Trophoblast cell (in vitro differentiated cells and primary cell): Measurements from ENCODE around the gene ZNF319.
A peak's percentile ranks its signal among the peaks of the same experiment; 100 is the strongest.

ENCODE experiments used
- DNase-seq, 2 donors: peaks; one replicate each; pipeline ENCODE4 v3.0.0-alpha.2; 2016
- H2AFZ ChIP-seq: 2 replicates; pipeline ENCODE4 v1.6.1; 2013; ENCODE audit warnings: low read length, moderate library complexity, mild to moderate bottlenecking; ENCODE audit not compliant: insufficient read depth, poor library complexity
- H2AK5ac ChIP-seq: 2 replicates; pipeline ENCODE4 v1.6.1; 2013; ENCODE audit warnings: mild to moderate bottlenecking, low read length
- H2BK120ac ChIP-seq: 2 replicates; pipeline ENCODE4 v1.6.1; 2013; ENCODE audit warnings: low read length, mild to moderate bottlenecking, moderate library complexity; ENCODE audit not compliant: insufficient read depth, poor library complexity
- H2BK12ac ChIP-seq: 2 replicates; pipeline ENCODE4 v1.6.1; 2013; ENCODE audit warnings: mild to moderate bottlenecking, low read length, moderate library complexity
- H2BK5ac ChIP-seq: 2 replicates; pipeline ENCODE4 v1.6.1; 2013; ENCODE audit warnings: low read length, low read depth, moderate library complexity, mild to moderate bottlenecking; ENCODE audit not compliant: poor library complexity
- H3K14ac ChIP-seq: 2 replicates; pipeline ENCODE4 v1.6.1; 2013; ENCODE audit warnings: mild to moderate bottlenecking, low read length
- H3K18ac ChIP-seq: 2 replicates; pipeline ENCODE4 v1.6.1; 2013; ENCODE audit warnings: mild to moderate bottlenecking, low read length
- H3K23ac ChIP-seq: 2 replicates; pipeline ENCODE4 v1.6.1; 2013; ENCODE audit warnings: low read length
- H3K27ac ChIP-seq: 2 replicates; pipeline ENCODE4 v1.5.1; 2013; ENCODE audit warnings: low read depth, mild to moderate bottlenecking, inconsistent platforms, low read length, moderate library complexity
- H3K27me3 ChIP-seq: 2 replicates; pipeline ENCODE4 v1.6.1; 2013; ENCODE audit warnings: inconsistent platforms, mild to moderate bottlenecking, low read length, moderate library complexity; ENCODE audit not compliant: insufficient read depth
- H3K36me3 ChIP-seq, 2 experiments: 1 replicate in 1 of 2; 2 replicates in 1 of 2; pipeline ENCODE4 v1.6.1; 2013; ENCODE audit warnings: low read length in 2 of 2, mild to moderate bottlenecking in 2 of 2, moderate library complexity in 1 of 2; ENCODE audit not compliant: insufficient read depth in 2 of 2, control insufficient read depth in 1 of 2
- H3K4ac ChIP-seq: 2 replicates; pipeline ENCODE4 v1.6.1; 2013; ENCODE audit warnings: low read depth, mild to moderate bottlenecking, low read length, moderate library complexity
- H3K4me1 ChIP-seq, 2 experiments: 1 replicate in 1 of 2; 2 replicates in 1 of 2; pipeline ENCODE4 v1.6.1; 2013; ENCODE audit warnings: low read length in 2 of 2, mild to moderate bottlenecking in 2 of 2, moderate library complexity in 1 of 2; ENCODE audit not compliant: insufficient read depth in 2 of 2, control insufficient read depth in 1 of 2
- H3K4me2 ChIP-seq: 2 replicates; pipeline ENCODE4 v1.6.1; 2013; ENCODE audit warnings: inconsistent platforms, mild to moderate bottlenecking, low read length, moderate library complexity
- H3K4me3 ChIP-seq: 2 replicates; pipeline ENCODE4 v1.5.1; 2013; ENCODE audit warnings: mild to moderate bottlenecking, low read depth, low read length, inconsistent platforms
- H3K79me1 ChIP-seq: one replicate; pipeline ENCODE4 v1.6.1; 2013; ENCODE audit warnings: low read length
- H3K79me2 ChIP-seq: 2 replicates; pipeline ENCODE4 v1.6.1; 2013; ENCODE audit warnings: low read length, mild to moderate bottlenecking; ENCODE audit not compliant: control insufficient read depth, insufficient read depth, poor library complexity
- H3K9ac ChIP-seq: 2 replicates; pipeline ENCODE4 v1.6.1; 2013; ENCODE audit warnings: mild to moderate bottlenecking, low read length
- H3K9me3 ChIP-seq: 2 replicates; pipeline ENCODE4 v1.6.1; 2013; ENCODE audit warnings: low read depth, mild to moderate bottlenecking, control low read depth, inconsistent platforms, low read length; ENCODE audit not compliant: insufficient read depth
- H4K12ac ChIP-seq: 2 replicates; pipeline ENCODE4 v1.6.1; 2013; ENCODE audit warnings: low read depth, mild to moderate bottlenecking, low read length, moderate library complexity
- H4K8ac ChIP-seq: 2 replicates; pipeline ENCODE4 v1.6.1; 2013; ENCODE audit warnings: low read depth, mild to moderate bottlenecking, low read length, moderate library complexity
- H4K91ac ChIP-seq: one replicate; pipeline ENCODE4 v1.6.1; 2013; ENCODE audit warnings: low read depth, mild to moderate bottlenecking, low read length, moderate library complexity
- WGBS: extraction: QIAGEN DNeasy Blood & Tissue Kit; methylation state at CpG from one replicate; pipeline ENCODE4 v1.1.7; 2013; ENCODE audit warnings: missing lambda C conversion rate; ENCODE audit not compliant: insufficient read length, insufficient coverage; ENCODE audit errors: extremely low coverage; 5-methylcytosine and 5-hydroxymethylcytosine counted together

The ZNF319 gene

GRCh38 chr16:58030136-58030840, 29.8 kb upstream of the ZNF319 start:
- Histone ChIP-seq H3K4me1 (peaks cover 51 to 53% of the 10 kb centered on the region in 2 experiments), H3K79me2 (peaks cover 7% of the 10 kb centered on the region), H3K9ac (no peak overlapping the region), H3K9me3 (no peaks in the 10 kb centered on the region), H4K91ac (no peak overlapping the region), H3K23ac (no peak overlapping the region), H3K18ac (no peak overlapping the region), H3K4me3 (no peak overlapping the region), H2BK12ac (no peak overlapping the region), H3K27ac (no peak overlapping the region), H4K8ac (no peak overlapping the region), H2AFZ (no peak overlapping the region), H2BK5ac (no peak overlapping the region), H3K4ac (no peak overlapping the region), H3K79me1 (peaks cover 20% of the 10 kb centered on the region), H3K27me3 (no peaks in the 10 kb centered on the region), H3K36me3 (no peaks in the 10 kb centered on the region), H2BK120ac (no peak overlapping the region), H3K14ac (no peak overlapping the region), H2AK5ac (no peak overlapping the region), H3K4me2 (no peak overlapping the region), H4K12ac (no peak overlapping the region)
- DNase-seq: no peak
- no CpG with 5 or more reads among the region's 11 CpGs for WGBS

GRCh38 chr16:58029410-58029809, 28.9 kb upstream of the ZNF319 start:
- DNase-seq: no peak
- Histone ChIP-seq H3K4me3 (no peak overlapping the region), H4K91ac (no peak overlapping the region), H3K9me3 (no peaks in the 10 kb centered on the region), H3K4me2 (no peak overlapping the region), H2BK120ac (no peak overlapping the region), H4K8ac (no peak overlapping the region), H2AK5ac (no peak overlapping the region), H3K27ac (no peak overlapping the region), H2AFZ (no peak overlapping the region), H3K4me1 (peaks cover 50 to 54% of the 10 kb centered on the region in 2 experiments), H4K12ac (no peak overlapping the region), H3K27me3 (no peaks in the 10 kb centered on the region), H3K79me1 (peaks cover 24% of the 10 kb centered on the region), H3K36me3 (no peaks in the 10 kb centered on the region), H3K23ac (no peak overlapping the region), H3K14ac (no peak overlapping the region), H3K9ac (no peak overlapping the region), H3K4ac (no peak overlapping the region), H3K79me2 (peaks cover 7% of the 10 kb centered on the region), H3K18ac (no peak overlapping the region), H2BK5ac (no peak overlapping the region), H2BK12ac (no peak overlapping the region)
- WGBS: no CpG with 5 or more reads among the region's 2 CpGs

- no CpG with 5 or more reads among the region's 6 CpGs for WGBS
- no peak overlapping the region for H2AK5ac ChIP-seq
Observed at GRCh38 chr16:58028541-58029070, 28.1 kb upstream of the ZNF319 start.

DNA sequence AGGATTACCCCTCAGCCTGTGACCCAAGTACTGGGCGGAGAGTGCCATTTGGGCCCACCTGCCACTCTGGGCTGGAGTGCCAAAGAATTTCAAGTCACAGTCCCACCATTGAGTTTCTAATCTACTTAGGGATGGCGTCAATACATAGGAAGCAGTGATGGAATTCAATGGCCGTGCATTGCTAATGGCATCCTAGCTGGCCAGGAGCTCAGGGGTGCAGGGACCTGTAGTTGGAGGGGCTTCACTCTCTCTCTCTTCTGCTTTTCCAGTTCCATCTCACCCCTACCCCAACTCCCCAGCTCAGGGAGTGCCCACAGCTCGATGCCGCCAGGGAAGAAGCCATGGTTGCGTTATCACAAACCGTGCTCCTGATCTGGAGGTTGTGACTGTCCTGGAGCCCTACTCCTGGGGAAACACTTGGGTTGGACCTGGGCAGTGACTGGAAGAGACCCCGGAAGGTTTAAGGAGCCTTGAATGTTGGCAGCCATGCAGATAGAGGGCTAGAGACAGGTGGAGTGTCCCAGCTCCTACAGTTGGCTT, 27.5 kb upstream of the ZNF319 start:
- Histone ChIP-seq H4K12ac (no peak overlapping the region), H4K91ac (no peak overlapping the region), H2BK120ac (no peak overlapping the region), H3K9me3 (no peaks in the 10 kb centered on the region), H2BK12ac (peak overlapping the region; percentile 19), H3K4me1 (peaks cover 40 to 42% of the 10 kb centered on the region in 2 experiments), H3K18ac (peak overlapping the region; percentile 50), H3K14ac (peak overlapping the region; percentile 26), H3K79me2 (peaks cover 7% of the 10 kb centered on the region), H2AFZ (no peak overlapping the region), H3K23ac (no peak overlapping the region), H3K4me2 (peak overlapping the region; percentile 40), H3K27me3 (no peaks in the 10 kb centered on the region), H2AK5ac (peak overlapping the region; percentile 10), H3K4me3 (no peak overlapping the region), H3K79me1 (peaks cover 19% of the 10 kb centered on the region), H3K9ac (no peak overlapping the region), H2BK5ac (no peak overlapping the region), H3K27ac (no peak overlapping the region), H4K8ac (no peak overlapping the region), H3K4ac (peak overlapping the region; percentile 29), H3K36me3 (no peaks in the 10 kb centered on the region)
- DNase-seq: no peak
- no CpG with 5 or more reads among the region's 8 CpGs for whole genome bisulfite sequencing

More at GRCh38 chr16:58028541-58029070, 28.1 kb upstream of the ZNF319 start:
- Histone ChIP-seq H3K9me3 (no peaks in the 10 kb centered on the region), H3K27me3 (no peaks in the 10 kb centered on the region), H3K14ac (no peak overlapping the region), H2BK12ac (no peak overlapping the region), H3K4me3 (no peak overlapping the region), H3K23ac (no peak overlapping the region), H2AFZ (no peak overlapping the region), H3K27ac (no peak overlapping the region), H3K9ac (no peak overlapping the region), H3K79me2 (peaks cover 7% of the 10 kb centered on the region), H4K12ac (no peak overlapping the region), H2BK5ac (no peak overlapping the region), H4K91ac (no peak overlapping the region), H2BK120ac (no peak overlapping the region), H3K4me1 (peaks cover 45 to 48% of the 10 kb centered on the region in 2 experiments), H4K8ac (no peak overlapping the region), H3K4me2 (no peak overlapping the region), H3K79me1 (peaks cover 24% of the 10 kb centered on the region), H3K18ac (no peak overlapping the region), H3K36me3 (no peaks in the 10 kb centered on the region), H3K4ac (no peak overlapping the region)
- no peak for DNase-seq
